HAP-1 (cell line): ENCODE data around the gene CNOT11.
A peak's percentile ranks its signal among the peaks of the same experiment; 100 is the strongest.
"Not testable (repeated sequence)": the region's sequence is repeated elsewhere in the genome, so short reads cannot be mapped to it uniquely, and the experiment has no call there.

Experiments
- DNase-seq, 2 experiments: peaks; one replicate each; pipeline ENCODE4 v3.0.0-alpha.2; 2016 to 2020; ENCODE audit warnings: low spot score in 2 of 2
- H3K27me3 ChIP-seq: fragments of 250-450 bp; sonication (Bioruptor Pico); 2 replicates; pipeline ENCODE4 v1.5.1; 2020; ENCODE audit warnings: low read depth, mild to moderate bottlenecking, moderate library complexity
- H3K36me3 ChIP-seq: fragments of 250-450 bp; sonication (Bioruptor Pico); replicated peaks from 2 replicates; pipeline ENCODE4 v1.5.1; 2020; ENCODE audit warnings: mild to moderate bottlenecking
- H3K4me1 ChIP-seq: fragments of 250-450 bp; sonication (Bioruptor Pico); 2 replicates; pipeline ENCODE4 v1.5.1; 2020; ENCODE audit warnings: mild to moderate bottlenecking
- H3K4me3 ChIP-seq: fragments of 250-450 bp; sonication (Bioruptor Pico); 2 replicates; pipeline ENCODE4 v1.5.1; 2020; ENCODE audit warnings: mild to moderate bottlenecking, moderate library complexity
- H3K9me3 ChIP-seq: fragments of 250-450 bp; sonication (Bioruptor Pico); 2 replicates; pipeline ENCODE4 v1.5.1; 2020; ENCODE audit warnings: mild to moderate bottlenecking, moderate library complexity
- in situ Hi-C: fragments of 300-500 bp; cut with MboI; formaldehyde crosslinking; loops from 3 replicates; pipeline ENCODE4 v1.14.3; 2020; ENCODE audit warnings: low sequenced_read_pairs, inconsistent platforms, mixed read lengths

Gene CNOT11

DNA sequence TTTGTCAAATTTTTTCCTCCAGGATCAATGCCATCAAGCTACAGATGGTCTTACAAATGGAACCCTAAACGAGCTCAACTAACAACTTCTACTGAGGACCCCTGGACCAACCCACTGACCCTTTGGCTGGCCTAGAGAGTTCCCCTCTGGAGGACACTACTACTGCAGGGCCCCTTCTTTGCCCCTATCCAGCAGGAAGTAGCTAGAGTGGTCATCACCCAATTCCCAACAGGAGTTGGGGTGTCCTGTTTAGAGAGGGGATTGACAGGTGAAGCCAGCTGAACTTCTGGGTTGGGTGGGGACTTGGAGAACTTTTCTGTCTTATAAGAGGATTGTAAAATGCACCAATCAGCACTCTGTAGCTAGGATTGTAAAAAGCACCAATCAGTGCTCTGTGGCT is 16.7 kb upstream of the CNOT11 start:
- H3K36me3 ChIP-seq, H3K9me3 ChIP-seq, H3K27me3 ChIP-seq, H3K4me3 ChIP-seq, in situ Hi-C loops, H3K4me1 ChIP-seq, DNase-seq: not testable (repeated sequence)

DNA sequence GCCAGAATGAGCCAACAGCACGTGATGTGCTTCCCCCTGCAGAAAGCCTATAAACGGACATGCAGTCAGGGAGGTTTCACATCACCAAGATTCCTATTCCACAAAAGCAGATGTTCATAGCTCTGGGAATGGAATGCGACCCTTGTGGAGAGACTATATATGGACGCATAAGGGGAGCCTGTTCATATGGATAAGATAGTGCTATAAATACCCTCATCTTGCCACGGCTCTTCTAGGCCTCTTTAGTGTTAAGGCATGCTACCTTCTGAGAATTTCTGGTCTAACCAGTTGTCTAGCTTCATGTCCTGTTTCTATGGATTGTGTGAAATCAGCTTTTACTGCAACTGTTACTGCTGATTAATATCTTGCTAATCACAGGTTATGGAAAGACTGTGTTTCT is 14.7 kb upstream of the CNOT11 start:
- DNase-seq, H3K27me3 ChIP-seq, in situ Hi-C loops: not testable (repeated sequence)

DNA sequence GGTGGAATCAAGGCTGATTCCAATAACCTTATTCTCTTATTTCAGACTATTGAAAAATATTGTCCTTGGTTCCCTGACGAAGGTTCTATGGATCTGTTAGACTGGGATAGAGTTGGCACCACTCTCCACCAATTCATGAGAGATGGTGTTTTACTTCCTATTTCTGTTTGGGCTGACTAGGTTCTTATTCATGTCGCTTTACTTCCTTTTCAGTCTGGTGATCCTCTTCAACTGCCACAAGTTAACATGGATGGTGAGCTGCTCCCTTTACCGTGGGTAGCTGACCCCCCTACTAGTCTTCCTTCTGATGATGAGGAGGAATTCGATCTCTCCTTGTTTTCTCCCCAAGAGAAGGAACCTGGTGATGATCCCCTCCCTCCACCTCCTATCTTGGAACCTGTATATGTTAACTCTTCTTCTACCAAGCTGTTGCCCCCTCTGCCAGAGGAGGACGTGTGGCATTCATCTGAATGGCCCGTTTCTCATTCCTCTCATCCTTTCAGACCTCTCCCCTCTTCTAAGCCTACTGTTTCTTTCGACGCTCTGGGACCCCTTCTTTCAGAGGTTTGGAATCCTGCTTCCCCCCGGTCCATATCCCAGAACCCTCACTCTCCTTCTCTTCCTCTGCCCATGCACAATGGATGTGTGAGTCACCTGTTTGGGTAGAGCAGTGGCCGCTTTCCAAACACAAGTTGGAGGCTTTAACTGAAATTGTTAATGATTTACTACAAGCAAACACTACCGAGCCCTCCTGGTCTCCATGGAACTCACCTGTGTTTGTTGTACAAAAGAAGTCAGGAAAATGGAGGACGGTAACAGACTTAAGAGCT is 13.5 kb upstream of the CNOT11 start:
- Histone ChIP-seq H3K36me3 (no peaks in the 10 kb centered on the region), H3K4me3 (no peak overlapping the region), H3K4me1 (peaks cover 7% of the 10 kb centered on the region; the same call in 1 of the 2 replicates), H3K9me3 (0 out of 2 replicates have a peak, but pooled peaks cover 4% of the 10 kb centered on the region), H3K27me3 (no peaks in the 10 kb centered on the region)
- no peak for DNase-seq
- in situ Hi-C loops = no loop called here

More for the DNA sequence above, 14.7 kb upstream of the CNOT11 start:
- H3K4me3 ChIP-seq, H3K9me3 ChIP-seq, H3K36me3 ChIP-seq, H3K4me1 ChIP-seq: not testable (repeated sequence)

- DNase-seq, H3K4me3 ChIP-seq, H3K9me3 ChIP-seq, H3K36me3 ChIP-seq, H3K27me3 ChIP-seq, H3K4me1 ChIP-seq, in situ Hi-C loops: not testable (repeated sequence)
These were observed 12.9 kb upstream of the CNOT11 start for GRCh38 chr2:101239760-101240118.

GRCh38 chr2:101240694-101241093 is 12.0 kb upstream of the CNOT11 start:
- H3K4me3 ChIP-seq, H3K36me3 ChIP-seq, H3K9me3 ChIP-seq, H3K4me1 ChIP-seq, H3K27me3 ChIP-seq, in situ Hi-C loops, DNase-seq: not testable (repeated sequence)

DNA sequence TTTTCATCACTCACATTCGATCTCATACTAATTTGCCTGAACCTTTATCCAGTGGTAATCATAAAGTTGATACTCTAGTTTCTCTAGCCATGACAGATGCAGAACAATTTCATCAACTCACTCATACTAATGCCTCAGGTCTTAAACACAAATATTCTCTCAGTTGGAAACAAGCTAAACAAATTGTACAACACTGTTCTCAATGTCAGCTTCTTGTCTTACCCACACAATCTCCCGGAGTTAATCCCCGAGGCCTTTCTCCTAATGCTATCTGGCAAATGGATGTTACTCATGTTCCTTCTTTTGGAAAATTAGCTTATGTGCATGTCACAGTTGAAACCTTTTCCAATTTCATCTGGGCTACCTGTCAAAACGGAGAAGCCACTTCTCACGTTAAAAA is 11.5 kb upstream of the CNOT11 start:
- Histone ChIP-seq H3K27me3 (no peaks in the 10 kb centered on the region), H3K4me1 (peaks cover 7% of the 10 kb centered on the region; the same call in 1 of the 2 replicates), H3K4me3 (no peak overlapping the region), H3K9me3 (no peaks in the 10 kb centered on the region), H3K36me3 (no peaks in the 10 kb centered on the region)
- in situ Hi-C loops = no loop called here
- DNase-seq = no peak

- H3K4me3 ChIP-seq, H3K36me3 ChIP-seq, H3K4me1 ChIP-seq, in situ Hi-C loops, DNase-seq, H3K27me3 ChIP-seq, H3K9me3 ChIP-seq: not testable (repeated sequence)
These were observed 8.3 kb upstream of the CNOT11 start for GRCh38 chr2:101244373-101244772.

DNA sequence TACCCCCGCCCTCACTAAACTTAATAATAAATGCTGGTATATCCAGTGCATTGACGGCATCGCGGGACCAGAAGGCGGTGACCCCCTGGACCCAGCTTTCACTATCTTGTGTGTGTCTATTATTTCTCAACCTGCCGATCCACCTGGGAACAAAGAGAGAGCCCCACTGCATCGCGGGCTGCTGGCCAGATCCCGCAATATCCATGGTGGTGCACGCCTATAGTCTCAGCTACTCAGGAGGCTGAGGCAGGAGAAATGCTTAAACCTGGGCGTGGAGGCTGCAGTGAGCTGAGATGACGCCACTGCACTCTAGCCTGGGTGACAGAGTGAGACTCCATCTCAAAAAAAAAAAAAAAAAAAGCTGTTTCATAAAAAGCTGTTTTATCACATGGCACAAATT is 7.8 kb upstream of the CNOT11 start:
- DNase-seq, H3K4me3 ChIP-seq, H3K36me3 ChIP-seq, H3K27me3 ChIP-seq, in situ Hi-C loops, H3K9me3 ChIP-seq, H3K4me1 ChIP-seq: not testable (repeated sequence)

DNA sequence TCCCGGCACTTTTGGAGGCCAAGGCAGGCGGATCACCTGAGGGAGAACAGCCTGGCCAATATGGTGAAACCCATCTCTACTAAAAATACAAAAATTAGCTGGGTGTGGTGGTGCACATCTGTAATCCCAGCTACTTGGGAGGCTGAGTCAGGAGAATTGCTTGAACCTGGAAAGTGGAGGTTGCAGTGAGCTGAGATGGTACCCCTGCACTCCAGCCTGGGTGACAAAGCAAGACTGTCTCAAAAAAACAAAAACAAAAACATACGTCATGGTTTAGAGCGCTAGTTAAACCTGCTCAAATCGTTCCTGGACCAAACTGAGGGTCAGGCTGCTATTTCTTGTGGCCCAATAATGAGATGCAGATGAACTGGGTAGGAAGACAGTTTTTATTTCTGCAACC is 7.2 kb upstream of the CNOT11 start:
- H3K27me3 ChIP-seq, H3K4me1 ChIP-seq, H3K9me3 ChIP-seq, in situ Hi-C loops, DNase-seq, H3K4me3 ChIP-seq, H3K36me3 ChIP-seq: not testable (repeated sequence)

GRCh38 chr2:101248756-101249155 is 3.9 kb upstream of the CNOT11 start:
- DNase-seq, H3K9me3 ChIP-seq, H3K36me3 ChIP-seq, H3K4me1 ChIP-seq, H3K27me3 ChIP-seq, in situ Hi-C loops, H3K4me3 ChIP-seq: not testable (repeated sequence)

DNA sequence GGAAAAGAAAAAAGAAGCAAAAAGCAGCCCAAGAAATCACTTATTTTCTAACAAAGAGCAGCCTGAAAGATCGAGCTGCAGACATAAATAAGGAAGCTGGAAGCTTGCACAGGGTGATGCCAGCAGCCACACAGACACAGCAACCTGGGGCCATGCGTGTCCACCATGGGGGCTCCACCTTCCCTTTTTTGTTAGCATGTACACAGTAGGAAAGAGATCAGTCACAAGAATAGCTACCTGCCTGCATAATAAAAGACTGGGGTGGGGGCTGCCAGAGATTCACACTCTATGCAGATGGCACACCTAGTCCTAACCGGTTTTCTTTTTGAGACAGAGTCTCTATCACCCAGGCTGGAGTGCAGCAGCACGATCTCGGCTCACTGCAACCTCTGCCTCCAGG is 2.9 kb upstream of the CNOT11 start:
- Histone ChIP-seq H3K27me3 (no peaks in the 10 kb centered on the region), H3K9me3 (no peaks in the 10 kb centered on the region), H3K4me1 (peaks cover 10% of the 10 kb centered on the region), H3K36me3 (peaks cover 6% of the 10 kb centered on the region; the same call in 1 of the 2 replicates), H3K4me3 (no peak overlapping the region)
- no peak for DNase-seq
- in situ Hi-C loops = no loop called here

DNA sequence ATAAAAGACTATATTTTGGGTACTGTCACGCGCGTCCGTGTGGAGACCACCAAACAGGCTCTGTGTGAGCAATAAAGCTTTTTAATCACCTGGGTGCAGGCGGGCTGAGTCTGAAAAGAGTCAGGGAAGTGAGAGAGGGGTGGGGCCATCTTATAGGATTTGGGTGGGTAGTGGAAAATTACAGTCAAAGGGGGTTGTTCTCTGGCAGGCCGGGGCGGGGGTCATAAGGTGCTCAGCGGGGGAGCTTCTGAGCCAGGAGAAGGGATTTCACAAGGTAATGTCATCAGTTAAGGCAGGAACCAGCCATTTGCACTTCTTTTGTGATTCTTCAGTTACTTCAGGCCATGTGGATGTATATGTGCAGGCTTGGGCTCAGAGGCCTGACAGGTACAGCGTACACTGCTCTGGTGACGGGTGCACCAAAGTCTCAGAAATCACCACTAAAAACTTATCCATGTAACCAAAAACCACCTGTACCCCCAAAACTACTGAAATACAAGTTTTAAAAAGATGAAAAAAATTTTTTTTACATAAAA is 1.4 kb upstream of the CNOT11 start:
- H3K4me1 ChIP-seq = peaks cover 11% of the 10 kb centered on the region
- DNase-seq, H3K27me3 ChIP-seq, H3K36me3 ChIP-seq, H3K4me3 ChIP-seq, H3K9me3 ChIP-seq, in situ Hi-C loops: not testable (repeated sequence)

- Histone ChIP-seq H3K4me3 (peak overlapping the region; percentile 75), H3K36me3 (peaks cover 6% of the 10 kb centered on the region; the same call in 1 of the 2 replicates), H3K4me1 (peaks cover 11% of the 10 kb centered on the region), H3K9me3 (no peaks in the 10 kb centered on the region), H3K27me3 (no peaks in the 10 kb centered on the region)
- peak in 1 of 2 experiments; percentile 23 for DNase-seq
- in situ Hi-C loops = no loop called here
These were observed 760 bp upstream of the CNOT11 start for GRCh38 chr2:101251844-101252407.

DNA sequence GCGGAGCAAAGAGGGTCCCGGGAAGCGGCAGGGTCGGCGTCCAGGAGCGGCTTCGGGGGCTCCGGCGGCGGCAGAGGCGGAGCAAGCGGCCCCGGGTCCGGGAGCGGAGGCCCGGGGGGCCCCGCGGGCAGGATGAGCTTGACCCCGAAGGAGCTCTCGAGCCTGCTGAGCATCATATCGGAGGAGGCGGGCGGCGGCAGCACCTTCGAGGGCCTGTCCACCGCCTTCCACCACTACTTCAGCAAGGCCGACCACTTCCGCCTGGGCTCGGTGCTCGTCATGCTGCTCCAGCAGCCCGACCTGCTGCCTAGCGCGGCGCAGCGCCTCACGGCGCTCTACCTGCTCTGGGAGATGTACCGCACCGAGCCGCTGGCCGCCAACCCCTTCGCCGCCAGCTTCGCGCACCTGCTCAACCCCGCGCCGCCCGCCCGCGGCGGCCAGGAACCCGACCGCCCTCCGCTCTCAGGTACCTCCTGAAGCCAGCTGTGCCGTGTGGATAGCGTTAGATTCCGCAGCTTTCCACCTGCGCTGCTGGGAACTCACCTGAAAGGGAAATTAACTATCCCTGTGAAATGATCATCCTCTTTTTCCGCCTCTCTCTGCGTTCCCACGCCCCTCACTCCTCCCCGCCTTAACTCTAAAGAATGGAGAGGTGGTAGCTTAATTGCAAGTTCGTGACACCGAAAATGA is 472 bp downstream of the CNOT11 start:
- Histone ChIP-seq H3K4me1 (peaks cover 11% of the 10 kb centered on the region), H3K27me3 (no peaks in the 10 kb centered on the region), H3K36me3 (peaks cover 11% of the 10 kb centered on the region), H3K4me3 (peak overlapping the region; percentile 75), H3K9me3 (no peaks in the 10 kb centered on the region)
- DNase-seq = peak; percentile 20 to 65
- in situ Hi-C loops = no loop called here
